Fibroblast of lung (primary cell): Measurements from ENCODE around the gene NR3C2.

Experiments used
- CTCF ChIP-seq, 2 donors: IDR thresholded peaks in 1 of 2; conservative IDR thresholded peaks in 1 of 2; 1 replicate in 1 of 2; 2 replicates in 1 of 2; pipeline ENCODE4 v1.5.1; 2011 to 2012; ENCODE audit warnings: low read length in 2 of 2, control low read depth in 1 of 2, inconsistent platforms in 1 of 2, low read depth in 1 of 2, mild to moderate bottlenecking in 1 of 2
- EZH2 ChIP-seq: IDR thresholded peaks from 2 replicates; pipeline ENCODE4 v1.5.1; 2012; ENCODE audit warnings: low read length, control low read depth, mild to moderate bottlenecking; ENCODE audit errors: missing control alignments

GRCh38 chr4:148452970-148453369, 10.8 kb upstream of the NR3C2 start:
- TF ChIP-seq CTCF (conservative IDR thresholded peaks at IDR 0.05 in 1 of 2, IDR thresholded peaks at IDR 0.05 in 1 of 2; ENCODE audit: low read depth in 1 of 2, low read length in 2 of 2), result no peak
- no peak for TF ChIP-seq EZH2
